Measurements from ENCODE around the gene SH3BP4.

SH3BP4 gene, protein sequence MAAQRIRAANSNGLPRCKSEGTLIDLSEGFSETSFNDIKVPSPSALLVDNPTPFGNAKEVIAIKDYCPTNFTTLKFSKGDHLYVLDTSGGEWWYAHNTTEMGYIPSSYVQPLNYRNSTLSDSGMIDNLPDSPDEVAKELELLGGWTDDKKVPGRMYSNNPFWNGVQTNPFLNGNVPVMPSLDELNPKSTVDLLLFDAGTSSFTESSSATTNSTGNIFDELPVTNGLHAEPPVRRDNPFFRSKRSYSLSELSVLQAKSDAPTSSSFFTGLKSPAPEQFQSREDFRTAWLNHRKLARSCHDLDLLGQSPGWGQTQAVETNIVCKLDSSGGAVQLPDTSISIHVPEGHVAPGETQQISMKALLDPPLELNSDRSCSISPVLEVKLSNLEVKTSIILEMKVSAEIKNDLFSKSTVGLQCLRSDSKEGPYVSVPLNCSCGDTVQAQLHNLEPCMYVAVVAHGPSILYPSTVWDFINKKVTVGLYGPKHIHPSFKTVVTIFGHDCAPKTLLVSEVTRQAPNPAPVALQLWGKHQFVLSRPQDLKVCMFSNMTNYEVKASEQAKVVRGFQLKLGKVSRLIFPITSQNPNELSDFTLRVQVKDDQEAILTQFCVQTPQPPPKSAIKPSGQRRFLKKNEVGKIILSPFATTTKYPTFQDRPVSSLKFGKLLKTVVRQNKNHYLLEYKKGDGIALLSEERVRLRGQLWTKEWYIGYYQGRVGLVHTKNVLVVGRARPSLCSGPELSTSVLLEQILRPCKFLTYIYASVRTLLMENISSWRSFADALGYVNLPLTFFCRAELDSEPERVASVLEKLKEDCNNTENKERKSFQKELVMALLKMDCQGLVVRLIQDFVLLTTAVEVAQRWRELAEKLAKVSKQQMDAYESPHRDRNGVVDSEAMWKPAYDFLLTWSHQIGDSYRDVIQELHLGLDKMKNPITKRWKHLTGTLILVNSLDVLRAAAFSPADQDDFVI

DNA sequence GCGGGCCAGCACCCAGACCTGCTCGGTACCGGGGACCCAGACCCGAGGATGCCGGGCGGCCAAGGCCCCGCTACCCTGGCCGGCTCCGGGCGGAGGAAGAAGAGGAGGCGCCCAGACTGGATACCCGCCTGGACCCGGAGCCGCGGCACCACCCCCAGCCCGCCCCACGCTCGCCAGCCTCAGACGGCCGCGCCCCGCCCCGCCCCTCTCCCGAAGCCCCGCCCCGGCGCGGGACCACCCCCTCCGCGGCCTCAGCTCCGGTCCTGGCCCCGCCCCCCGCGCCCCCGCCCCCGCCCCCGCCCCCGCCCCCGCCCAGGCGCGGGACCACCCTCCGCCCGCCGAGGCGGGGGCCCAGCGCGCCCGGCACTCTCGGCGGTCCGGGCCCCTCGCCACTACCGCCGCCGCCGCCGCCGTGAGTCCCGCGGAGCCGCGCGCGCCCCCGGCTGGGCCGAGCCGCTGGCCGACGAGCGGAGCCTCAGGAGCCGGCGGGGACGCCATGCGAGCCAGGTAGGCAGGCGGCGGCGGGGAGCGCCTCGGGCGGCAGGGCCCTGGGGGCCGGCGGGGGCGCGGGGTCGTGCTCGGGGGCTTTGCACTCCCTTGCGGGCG, at the start of gene SH3BP4:
SH3BP4 (plus strand) TSS at position 354 of the 606 bp plus-strand sequence. CDS start 82,986 bp downstream, outside the sequence.
- no peak for DNase-seq

DNA sequence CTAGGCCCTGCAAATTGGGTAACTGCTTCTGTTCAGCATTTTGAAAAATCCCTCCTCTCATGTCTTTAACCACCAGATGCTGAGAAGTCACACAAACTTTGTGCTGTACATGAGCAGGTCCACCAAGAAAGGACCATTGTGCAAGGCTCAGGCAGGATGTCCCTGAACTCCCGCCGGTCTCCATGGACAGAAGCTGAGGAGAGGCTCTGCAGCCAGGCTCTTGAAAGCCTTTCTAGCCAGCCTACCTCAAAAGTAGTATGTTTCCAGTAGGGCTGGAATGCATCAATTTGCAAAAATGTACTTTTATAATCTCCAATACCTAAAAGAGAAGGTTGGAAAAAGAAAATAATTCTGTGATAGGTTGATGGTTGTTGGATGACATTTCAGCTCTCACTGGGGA, 47.0 kb upstream of the SH3BP4 start:
- DNase-seq = no peak

- no peak for DNase-seq
Measured at GRCh38 chr2:234905547-234906265, 46.1 kb upstream of the SH3BP4 start.

- no peak for DNase-seq
Measured at GRCh38 chr2:234910186-234910679, 41.6 kb upstream of the SH3BP4 start.

GRCh38 chr2:234911271-234911670, 40.5 kb upstream of the SH3BP4 start:
- DNase-seq = no peak

GRCh38 chr2:234912437-234912836, 39.4 kb upstream of the SH3BP4 start:
- DNase-seq = no peak

DNA sequence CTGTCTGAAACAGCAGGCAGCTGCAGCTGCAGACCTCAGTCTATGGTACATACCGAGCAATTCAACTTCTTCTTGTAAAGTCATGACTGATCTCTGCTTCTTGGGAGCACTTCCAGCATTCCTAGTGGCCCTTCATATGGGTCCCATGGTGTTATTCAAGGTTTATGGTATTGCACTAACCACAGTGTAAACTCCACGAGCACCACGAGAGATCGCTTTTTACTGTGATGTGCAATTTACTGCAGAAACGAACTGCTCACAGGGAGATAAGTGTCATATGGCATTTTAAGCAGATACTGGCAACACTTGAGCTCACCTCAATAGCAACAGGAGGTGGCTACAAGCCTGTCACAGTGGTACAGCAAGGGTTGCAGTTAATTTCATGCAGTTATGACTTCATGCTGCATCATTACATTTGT, 38.6 kb upstream of the SH3BP4 start:
- DNase-seq = no peak

DNA sequence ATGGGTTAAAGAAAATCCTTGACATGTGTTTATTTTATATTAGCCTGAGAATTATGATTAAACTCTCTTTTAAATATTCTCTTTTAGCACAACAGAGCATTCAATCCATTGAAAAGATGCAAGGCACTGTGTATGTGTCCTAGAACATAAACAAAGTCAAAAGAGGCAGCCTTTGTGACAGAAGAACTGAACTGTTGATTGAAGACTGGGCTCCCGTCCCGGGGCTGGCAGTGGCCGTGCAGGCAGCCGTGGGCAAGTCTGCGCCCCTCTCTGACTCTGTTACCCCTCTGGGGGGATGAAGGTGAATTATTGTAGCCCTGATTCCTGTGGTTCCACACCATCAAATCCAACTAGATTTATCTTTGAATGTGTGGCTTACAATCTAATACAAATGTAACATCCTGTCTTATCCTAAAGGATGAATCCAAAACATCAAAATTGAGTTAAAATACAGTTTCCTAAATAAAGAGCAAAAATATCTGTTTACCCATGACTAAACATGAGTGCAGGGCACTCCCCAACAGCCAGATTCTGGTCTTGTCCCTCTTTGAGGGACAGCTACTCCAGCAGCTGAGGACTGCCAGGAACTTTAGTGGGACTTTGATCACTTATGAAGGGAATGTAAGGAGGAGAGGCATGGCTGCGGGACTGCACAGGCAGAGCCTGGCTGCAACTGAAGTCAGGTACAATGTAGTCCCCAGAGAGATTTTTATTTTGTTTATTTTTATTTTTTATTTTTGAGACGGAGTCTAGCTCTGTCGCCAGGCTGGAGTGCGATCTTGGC, 37.3 kb upstream of the SH3BP4 start:
- no peak for DNase-seq

DNA sequence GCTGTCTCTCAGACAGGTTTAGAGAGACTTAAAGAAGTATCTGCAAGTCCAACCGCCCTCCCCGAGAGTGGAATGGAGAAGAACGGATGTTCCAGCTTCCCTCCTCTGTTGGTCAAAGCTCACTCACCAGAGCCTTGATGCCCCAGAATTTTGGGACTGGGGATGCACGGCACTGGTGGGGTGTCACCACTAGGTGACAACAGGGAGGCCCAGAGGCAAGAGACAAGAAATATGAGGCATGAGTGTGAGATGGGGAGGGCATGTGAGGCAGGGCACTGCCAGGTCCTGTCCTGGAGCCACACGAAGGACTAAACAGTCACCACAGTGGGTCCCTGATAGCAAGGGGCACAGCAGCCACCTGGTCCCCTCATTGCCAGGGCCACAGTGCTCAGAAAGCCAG, 35.1 kb upstream of the SH3BP4 start:
- no peak for DNase-seq

- no peak for DNase-seq
Measured at GRCh38 chr2:234917211-234917975, 34.4 kb upstream of the SH3BP4 start.

GRCh38 chr2:234919711-234920110, 32.1 kb upstream of the SH3BP4 start:
- DNase-seq = no peak

GRCh38 chr2:234920836-234921235, 31.0 kb upstream of the SH3BP4 start:
- DNase-seq = no peak

GRCh38 chr2:234929002-234929401, 22.8 kb upstream of the SH3BP4 start:
- no peak for DNase-seq

DNA sequence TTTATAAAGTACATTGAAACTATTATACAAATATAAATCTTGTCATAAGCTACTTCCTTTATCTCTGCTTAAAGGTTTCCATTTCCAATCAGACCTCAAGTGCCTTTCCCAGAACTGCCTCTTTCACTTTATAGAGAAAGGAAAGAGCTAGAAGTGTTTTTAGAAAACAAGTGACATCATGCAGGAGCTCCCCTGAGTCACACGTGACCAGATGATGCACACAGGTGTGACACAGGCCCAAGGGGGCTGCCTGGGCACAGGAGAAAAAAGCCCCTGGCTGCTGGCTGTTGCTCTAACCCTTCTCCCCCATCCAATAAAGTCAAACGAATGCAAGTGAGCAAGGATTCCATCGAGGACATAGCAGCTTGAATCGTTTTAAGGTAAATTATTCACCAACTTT, 21.4 kb upstream of the SH3BP4 start:
- no peak for DNase-seq

DNA sequence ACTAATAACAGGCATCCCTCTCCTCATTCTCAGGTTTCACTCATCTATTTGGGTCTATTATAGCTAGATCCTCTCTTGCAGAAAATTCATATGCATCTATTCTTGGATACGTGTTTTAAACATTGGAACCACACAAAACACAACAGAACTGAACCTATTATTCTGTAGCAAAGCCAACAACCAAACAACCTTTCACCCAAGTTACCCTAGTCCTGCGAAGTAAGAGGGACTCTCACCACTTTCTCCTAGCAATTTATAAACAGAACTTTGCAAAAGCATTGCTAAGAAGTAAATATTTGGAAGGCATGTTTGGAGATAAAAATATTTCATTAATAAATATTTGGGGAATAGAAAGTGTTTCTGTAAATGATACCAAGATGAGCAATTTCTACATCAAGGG, 20.4 kb upstream of the SH3BP4 start:
- no peak for DNase-seq

- DNase-seq = no peak
Measured at GRCh38 chr2:234932591-234933168, 19.1 kb upstream of the SH3BP4 start.

DNA sequence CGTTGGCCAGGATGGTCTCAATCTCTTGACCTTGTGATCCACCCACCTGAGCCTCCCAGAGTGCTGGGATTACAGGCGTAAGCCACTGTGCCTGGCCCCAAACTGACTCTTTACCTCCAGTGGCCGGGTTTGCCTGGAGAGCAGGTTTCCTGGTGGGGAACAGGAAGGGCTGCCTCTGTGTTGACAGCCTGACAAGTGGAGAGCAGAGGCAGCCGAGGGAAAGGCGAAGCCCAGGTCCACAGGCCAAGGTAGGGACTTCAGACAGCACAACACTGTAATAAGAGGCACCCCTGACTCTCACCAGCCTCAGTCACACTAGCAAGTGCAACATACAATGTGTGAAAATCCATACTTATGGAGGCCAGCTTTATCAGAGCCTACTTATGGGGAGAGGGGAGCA, 16.5 kb upstream of the SH3BP4 start:
- no peak for DNase-seq

DNA sequence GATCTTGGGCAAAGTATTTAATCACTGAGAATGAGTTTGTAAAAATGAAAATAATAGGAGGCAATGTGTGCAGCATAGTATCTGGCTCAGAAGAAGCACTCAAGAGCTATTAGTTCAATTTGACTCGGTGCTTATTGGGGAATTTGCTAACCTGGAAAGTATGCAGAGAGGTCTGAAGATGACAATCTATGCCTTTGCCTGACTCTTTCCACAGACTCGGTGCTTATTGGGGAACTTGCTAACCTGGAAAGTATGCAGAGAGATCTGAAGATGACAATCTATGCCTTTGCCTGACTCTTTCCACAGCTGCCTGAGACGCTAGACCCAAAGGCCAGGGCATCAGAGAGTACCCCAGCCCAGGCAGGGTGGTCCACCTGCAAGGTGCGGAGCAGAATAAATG, 12.2 kb upstream of the SH3BP4 start:
- DNase-seq = no peak

DNA sequence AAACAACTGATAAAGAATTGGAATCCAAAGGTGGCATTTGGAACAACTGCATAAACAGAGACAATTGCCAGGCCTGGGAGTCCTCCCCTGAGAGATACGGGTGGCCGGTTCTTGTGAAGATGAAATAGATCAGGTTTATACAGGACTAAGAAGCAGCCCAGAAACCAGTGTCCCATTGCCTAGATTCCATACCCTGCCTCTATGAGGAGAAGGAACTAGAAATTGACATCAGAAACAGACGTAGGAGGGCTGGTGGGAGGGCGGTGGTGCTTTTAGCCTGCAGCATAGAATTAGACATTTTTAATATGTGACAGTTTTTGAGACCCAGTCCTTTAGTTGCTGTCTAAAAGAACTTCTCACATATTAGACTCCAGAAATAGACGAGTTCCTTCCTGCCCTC, 11.8 kb upstream of the SH3BP4 start:
- DNase-seq = no peak

DNA sequence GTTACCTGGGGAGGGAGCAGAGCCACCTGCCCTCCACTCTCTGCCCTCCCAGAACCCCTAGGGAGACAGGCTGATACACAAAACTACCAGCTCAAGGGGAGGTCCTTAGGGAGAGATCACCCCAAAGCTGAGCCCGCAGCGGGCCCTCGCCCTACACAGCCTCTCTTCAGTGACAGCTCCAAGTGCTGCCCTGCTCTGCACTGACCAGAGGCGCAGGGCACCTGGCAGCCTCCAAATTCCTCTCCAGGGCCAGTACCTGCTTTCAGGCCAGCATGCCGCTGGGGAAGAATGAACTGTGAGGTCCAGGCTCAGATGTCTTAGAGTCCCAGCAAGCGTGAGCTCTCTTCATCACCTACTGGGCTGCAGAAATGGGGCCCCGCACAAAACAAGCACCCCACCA, 11.3 kb upstream of the SH3BP4 start:
- no peak for DNase-seq
